Endothelial cell of umbilical vein (primary cell): ENCODE measurements around the gene HYAL2. TPM values are rescaled to one million over a fixed set of nuclear protein-coding genes. Genes with fewer than 3 reads are reported as not detected.

Experiments used
- BruUV-seq: library from RNA; stranded (reverse); fragments of 400-500 nt; replicated peaks from 2 replicates; lab custom pipeline; 2021; lab: Mats Ljungman, UMichigan
- CTCF ChIA-PET: fragments of 300-600, 350-600 bp; sonication (Branson Sonifier 250); formaldehyde crosslinking; loops from one replicate; lab custom pipeline; 2021; ENCODE audit warnings: antibody characterized with exemption, inconsistent platforms; lab: Charles Lee
- POLR2A ChIA-PET: fragments of 300-600, 350-600 bp; sonication (Branson Sonifier 250); formaldehyde crosslinking; loops from one replicate; lab custom pipeline; 2021; ENCODE audit warnings: antibody characterized with exemption, inconsistent platforms; lab: Charles Lee
- DNase-seq: peaks from one replicate; pipeline ENCODE4 v3.0.0-alpha.2; 2011; ENCODE audit warnings: low read depth, low spot score
- FAIRE-seq: peaks from 2 replicates; lab custom pipeline; 2011; peaks lifted over from hg19 to GRCh38; lab: Jason Lieb, UNC
- H2AFZ ChIP-seq: 2 replicates; pipeline ENCODE4 v1.6.0; 2012; ENCODE audit warnings: low read depth, low read length, control low read depth, inconsistent platforms
- H3K27ac ChIP-seq: 2 replicates; pipeline ENCODE4 v1.5.1; 2011; ENCODE audit warnings: low read depth, mild to moderate bottlenecking, control low read depth, low read length, moderate library complexity; ENCODE audit not compliant: insufficient read depth
- H3K27me3 ChIP-seq, 2 experiments: 2 replicates each; pipeline versions ENCODE4 v1.6.0 to v1.6.1; 2011; ENCODE audit warnings: low read length in 2 of 2, mixed read lengths in 1 of 2; ENCODE audit not compliant: control insufficient read depth in 2 of 2, insufficient read depth in 2 of 2
- H3K36me3 ChIP-seq, 2 experiments: 2 replicates in 1 of 2; 3 replicates in 1 of 2; pipeline ENCODE4 v1.5.1; 2011; ENCODE audit warnings: low read length in 2 of 2, mild to moderate bottlenecking in 1 of 2, moderate library complexity in 1 of 2; ENCODE audit not compliant: control insufficient read depth in 2 of 2, insufficient read depth in 2 of 2; ENCODE audit errors: extremely low read depth in 1 of 2
- H3K4me1 ChIP-seq: 3 replicates; pipeline ENCODE4 v1.5.1; 2011; ENCODE audit warnings: mild to moderate bottlenecking, low read length; ENCODE audit not compliant: control insufficient read depth, insufficient read depth; ENCODE audit errors: extremely low read depth
- H3K4me2 ChIP-seq: 2 replicates; pipeline ENCODE4 v1.6.1; 2011; ENCODE audit warnings: low read length, control low read depth, mixed read lengths; ENCODE audit not compliant: insufficient read depth
- H3K4me3 ChIP-seq, 3 experiments: fragments of 200-600 bp in 1 of 3; sonication (generic), shearing (Covaris generic) in 1 of 3; replicated peaks in 1 of 3; 2 replicates each; pipeline ENCODE4 v1.5.1; 2011 to 2016; ENCODE audit warnings: control low read depth in 3 of 3, low read length in 3 of 3, mild to moderate bottlenecking in 2 of 3, inconsistent platforms in 1 of 3, low read depth in 1 of 3, moderate library complexity in 1 of 3; ENCODE audit not compliant: insufficient read depth in 1 of 3
- H3K79me2 ChIP-seq: 2 replicates; pipeline ENCODE4 v1.6.0; 2012; ENCODE audit warnings: low read length, inconsistent platforms; ENCODE audit not compliant: control insufficient read depth, insufficient read depth
- H3K9ac ChIP-seq: replicated peaks from 2 replicates; pipeline ENCODE3; 2011; ENCODE audit warnings: low read length, control low read depth; ENCODE audit not compliant: insufficient read depth; ENCODE audit errors: extremely low read depth
- H3K9me1 ChIP-seq: replicated peaks from 3 replicates; pipeline ENCODE4 v1.6.0; 2011; ENCODE audit warnings: mild to moderate bottlenecking, low read length; ENCODE audit not compliant: control insufficient read depth, insufficient read depth; ENCODE audit errors: extremely low read depth
- H3K9me3 ChIP-seq: replicated peaks from 2 replicates; pipeline ENCODE4 v1.5.1; 2012; ENCODE audit warnings: low read length, inconsistent platforms; ENCODE audit not compliant: control insufficient read depth, insufficient read depth
- H4K20me1 ChIP-seq: replicated peaks from 2 replicates; pipeline ENCODE3; 2011; ENCODE audit warnings: mild to moderate bottlenecking, low read length; ENCODE audit not compliant: control insufficient read depth, insufficient read depth; ENCODE audit errors: extremely low read depth
- CTCF ChIP-seq, 2 donors: IDR thresholded peaks; 1 replicate in 1 of 2; 2 replicates in 1 of 2; pipeline ENCODE4 v1.5.1; 2011; ENCODE audit warnings: low read length in 2 of 2, mild to moderate bottlenecking in 2 of 2, moderate library complexity in 2 of 2, control low read depth in 1 of 2, inconsistent platforms in 1 of 2, low read depth in 1 of 2; ENCODE audit not compliant: insufficient read depth in 1 of 2; ENCODE audit errors: extremely low read depth in 1 of 2
- EZH2 ChIP-seq: IDR thresholded peaks from 2 replicates; pipeline ENCODE4 v1.6.1; 2012; ENCODE audit warnings: borderline replicate concordance, low read depth, mild to moderate bottlenecking, moderate library complexity, low read length, inconsistent platforms; ENCODE audit not compliant: severe bottlenecking
- FOS ChIP-seq: IDR thresholded peaks from 2 replicates; pipeline ENCODE4 v1.6.1; 2011; ENCODE audit warnings: mild to moderate bottlenecking, low read length, moderate library complexity, borderline replicate concordance; ENCODE audit not compliant: insufficient read depth
- GATA2 ChIP-seq: IDR thresholded peaks from 2 replicates; pipeline ENCODE4 v1.7.0; 2011; ENCODE audit warnings: low read depth, mild to moderate bottlenecking, moderate library complexity, mixed read lengths, low read length; ENCODE audit not compliant: insufficient read length, insufficient read depth
- JUN ChIP-seq: IDR thresholded peaks from 2 replicates; pipeline ENCODE4 v1.6.1; 2011; ENCODE audit warnings: borderline replicate concordance, low read depth; ENCODE audit not compliant: insufficient read length, insufficient read depth
- MAX ChIP-seq: IDR thresholded peaks from 2 replicates; pipeline ENCODE4 v1.6.1; 2011; ENCODE audit not compliant: insufficient read depth, insufficient read length
- MYC ChIP-seq: IDR thresholded peaks from one replicate; pipeline ENCODE4 v1.6.1; 2011; ENCODE audit warnings: mild to moderate bottlenecking, low read depth, low read length
- POLR2A ChIP-seq: IDR thresholded peaks from 2 replicates; pipeline ENCODE4 v1.6.1; 2012; ENCODE audit warnings: low read depth, mild to moderate bottlenecking, control low read depth, low read length
- POLR2AphosphoS5 ChIP-seq: IDR thresholded peaks from 2 replicates; pipeline ENCODE4 v1.6.1; 2012; ENCODE audit warnings: low read depth, mild to moderate bottlenecking, control low read depth, low read length, moderate library complexity; ENCODE audit not compliant: insufficient read depth
- dilution Hi-C: fragments of 300-500 bp; cut with MboI; formaldehyde crosslinking; loops from one replicate; pipeline ENCODE4 v1.15.0; 2019; ENCODE audit warnings: low sequenced_read_pairs; ENCODE audit not compliant: extremely low pct_ligation_motif_present
- intact Hi-C: fragments of 100-400 bp; cut with micrococcal nuclease; formaldehyde crosslinking; loops from one replicate; pipeline ENCODE4 v1.10.0; 2022
- polyA plus RNA-seq, 4 experiments: library from polyadenylated mRNA; depleted of rRNA in 3 of 4; stranded (reverse) in 3 of 4; unstranded in 1 of 4; fragments of >200 nt; gene quantifications; 2 replicates each; pipeline versions ENCODE4 v1.2.1 to v1.2.3, GENCODE V29; 2011 to 2012; ENCODE audit warnings: missing spikeins in 1 of 4
- total RNA-seq: library from RNA; stranded (reverse); gene quantifications from 2 replicates; pipeline ENCODE4 v1.2.3, GENCODE V29; 2021

The HYAL2 gene
- total and polyA plus RNA-seq, 2 donors (not counting 3 experiments of a cell fraction or from before 2014, with no cell fraction given) = 266 to 970 TPM

- no peak for TF ChIP-seq MAX
- no peak for TF ChIP-seq JUN
- no peak for TF ChIP-seq POLR2AphosphoS5
- TF ChIP-seq GATA2 = no peak
- no peak for TF ChIP-seq CTCF (IDR thresholded peaks at IDR 0.05; ENCODE audit: extremely low read depth in 1 of 2, insufficient read depth in 1 of 2, low read depth in 1 of 2, low read length in 2 of 2)
- no peak for TF ChIP-seq EZH2
- TF ChIP-seq POLR2A = no peak
- TF ChIP-seq MYC = no peak
- TF ChIP-seq FOS = no peak
- no peak overlapping the region for H3K4me2 ChIP-seq
- no peaks in the 10 kb centered on the region for H3K9me1 ChIP-seq
- peaks cover 19% of the 10 kb centered on the region for H3K4me1 ChIP-seq
- DNase-seq (no peak), FAIRE-seq (no peak)
- no peak overlapping the region for H3K4me3 ChIP-seq
- dilution Hi-C loops = no loop called here
- no peak overlapping the region for H3K9ac ChIP-seq
- BruUV-seq = no TSS peak
- H3K27me3 ChIP-seq = no peaks in the 10 kb centered on the region
- no peaks in the 10 kb centered on the region for H4K20me1 ChIP-seq
- H3K36me3 ChIP-seq = no peaks in the 10 kb centered on the region
- H3K9me3 ChIP-seq = no peaks in the 10 kb centered on the region
- no peak overlapping the region for H2AFZ ChIP-seq
- no peak overlapping the region for H3K27ac ChIP-seq
- POLR2A ChIA-PET = no interaction called here
- intact Hi-C loops = no loop called here
- peaks cover 6% of the 10 kb centered on the region for H3K79me2 ChIP-seq
- CTCF ChIA-PET = interaction anchor here (1.1 to 2.4 kb wide), 3 partner anchors 18 to 201 kb away, joined by 3 to 6 read pairs (median 5); partner anchors contain the start of gene HYAL2
These were observed 19.0 kb upstream of the HYAL2 start for GRCh38 chr3:50341537-50341936.
